HG03039 (cell line): ENCODE data around the gene PCDHA12.
"Not testable (repeated sequence)": the region's sequence is repeated elsewhere in the genome, so short reads cannot be mapped to it uniquely, and the experiment has no call there.

Experiments used
- ATAC-seq: cut with Tn5 transposase; IDR thresholded peaks from one replicate; pipeline ENCODE4 v1.9.1; 2021; ENCODE audit warnings: mild to moderate bottlenecking, moderate library complexity; ENCODE audit not compliant: unreplicated experiment

The PCDHA12 gene, protein sequence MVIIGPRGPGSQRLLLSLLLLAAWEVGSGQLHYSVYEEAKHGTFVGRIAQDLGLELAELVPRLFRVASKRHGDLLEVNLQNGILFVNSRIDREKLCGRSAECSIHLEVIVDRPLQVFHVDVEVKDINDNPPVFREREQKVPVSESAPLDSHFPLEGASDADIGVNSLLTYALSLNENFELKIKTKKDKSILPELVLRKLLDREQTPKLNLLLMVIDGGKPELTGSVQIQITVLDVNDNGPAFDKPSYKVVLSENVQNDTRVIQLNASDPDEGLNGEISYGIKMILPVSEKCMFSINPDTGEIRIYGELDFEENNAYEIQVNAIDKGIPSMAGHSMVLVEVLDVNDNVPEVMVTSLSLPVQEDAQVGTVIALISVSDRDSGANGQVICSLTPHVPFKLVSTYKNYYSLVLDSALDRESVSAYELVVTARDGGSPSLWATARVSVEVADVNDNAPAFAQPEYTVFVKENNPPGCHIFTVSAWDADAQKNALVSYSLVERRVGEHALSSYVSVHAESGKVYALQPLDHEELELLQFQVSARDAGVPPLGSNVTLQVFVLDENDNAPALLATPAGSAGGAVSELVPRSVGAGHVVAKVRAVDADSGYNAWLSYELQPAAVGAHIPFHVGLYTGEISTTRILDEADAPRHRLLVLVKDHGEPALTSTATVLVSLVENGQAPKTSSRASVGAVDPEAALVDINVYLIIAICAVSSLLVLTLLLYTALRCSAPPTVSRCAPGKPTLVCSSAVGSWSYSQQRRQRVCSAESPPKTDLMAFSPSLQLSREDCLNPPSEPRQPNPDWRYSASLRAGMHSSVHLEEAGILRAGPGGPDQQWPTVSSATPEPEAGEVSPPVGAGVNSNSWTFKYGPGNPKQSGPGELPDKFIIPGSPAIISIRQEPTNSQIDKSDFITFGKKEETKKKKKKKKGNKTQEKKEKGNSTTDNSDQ

DNA sequence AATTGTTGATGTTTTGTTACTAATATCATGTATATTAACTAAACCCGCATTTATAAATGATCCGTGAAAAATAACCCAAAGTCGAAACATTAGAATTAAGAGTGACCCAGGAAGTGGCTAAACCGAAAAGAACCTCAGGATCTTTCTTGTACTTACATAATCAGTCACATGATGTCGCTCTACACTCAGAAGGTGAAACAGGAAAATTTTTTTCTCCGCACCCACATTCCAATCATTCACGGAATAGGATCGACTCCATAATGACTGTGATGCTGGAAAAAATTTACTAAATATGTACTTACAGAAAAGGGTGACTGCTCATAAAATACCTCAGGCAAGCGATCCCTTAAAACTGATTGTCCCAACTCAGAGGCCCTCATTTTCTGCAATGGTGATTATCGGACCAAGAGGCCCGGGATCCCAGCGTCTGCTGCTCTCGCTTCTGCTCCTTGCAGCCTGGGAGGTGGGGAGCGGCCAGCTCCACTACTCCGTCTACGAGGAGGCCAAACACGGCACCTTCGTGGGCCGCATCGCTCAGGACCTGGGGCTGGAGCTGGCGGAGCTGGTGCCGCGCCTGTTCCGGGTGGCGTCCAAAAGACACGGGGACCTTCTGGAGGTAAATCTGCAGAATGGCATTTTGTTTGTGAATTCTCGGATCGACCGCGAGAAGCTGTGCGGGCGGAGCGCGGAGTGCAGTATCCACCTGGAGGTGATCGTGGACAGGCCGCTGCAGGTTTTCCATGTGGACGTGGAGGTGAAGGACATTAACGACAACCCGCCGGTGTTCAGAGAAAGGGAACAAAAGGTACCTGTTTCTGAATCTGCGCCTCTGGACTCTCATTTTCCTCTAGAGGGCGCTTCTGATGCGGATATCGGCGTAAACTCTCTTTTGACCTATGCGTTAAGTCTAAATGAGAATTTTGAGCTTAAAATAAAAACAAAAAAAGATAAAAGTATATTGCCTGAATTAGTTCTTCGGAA is at the start of gene PCDHA12:
TSS of gene PCDHA12 (plus strand) at position 224 of the 981 bp plus-strand sequence. CDS start at position 389, 165 bp downstream.
- no peak for ATAC-seq

DNA sequence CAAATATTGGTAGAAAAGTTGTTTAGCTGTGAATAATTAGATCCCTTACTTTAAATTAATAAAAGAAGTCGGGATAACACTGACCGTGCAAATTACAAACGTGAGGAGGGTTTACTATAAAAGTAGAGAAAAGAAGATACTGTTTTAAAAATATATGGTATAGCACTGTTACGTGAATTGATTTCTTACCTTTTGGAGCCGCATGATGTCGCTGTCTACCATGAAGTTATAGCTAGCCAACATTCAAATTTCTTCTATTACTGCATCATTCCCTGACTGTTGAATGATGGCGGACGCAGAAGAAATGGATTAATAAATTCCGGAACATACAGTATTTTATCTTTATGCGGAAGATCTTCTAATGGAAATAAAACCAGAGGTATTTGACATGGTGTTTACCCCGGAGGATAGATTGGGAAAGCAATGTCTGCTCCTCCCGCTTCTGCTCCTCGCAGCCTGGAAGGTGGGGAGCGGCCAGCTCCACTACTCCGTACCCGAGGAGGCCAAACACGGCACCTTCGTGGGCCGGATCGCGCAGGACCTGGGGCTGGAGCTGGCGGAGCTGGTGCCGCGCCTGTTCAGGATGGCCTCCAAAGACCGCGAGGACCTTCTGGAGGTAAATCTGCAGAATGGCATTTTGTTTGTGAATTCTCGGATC is 47.3 kb upstream of the PCDHA12 start, which contains the start of gene PCDHA6:
TSS of gene PCDHA6 (plus strand) at position 257 of the 658 bp plus-strand sequence. CDS start at position 389, 132 bp downstream.
- ATAC-seq: no peak

DNA sequence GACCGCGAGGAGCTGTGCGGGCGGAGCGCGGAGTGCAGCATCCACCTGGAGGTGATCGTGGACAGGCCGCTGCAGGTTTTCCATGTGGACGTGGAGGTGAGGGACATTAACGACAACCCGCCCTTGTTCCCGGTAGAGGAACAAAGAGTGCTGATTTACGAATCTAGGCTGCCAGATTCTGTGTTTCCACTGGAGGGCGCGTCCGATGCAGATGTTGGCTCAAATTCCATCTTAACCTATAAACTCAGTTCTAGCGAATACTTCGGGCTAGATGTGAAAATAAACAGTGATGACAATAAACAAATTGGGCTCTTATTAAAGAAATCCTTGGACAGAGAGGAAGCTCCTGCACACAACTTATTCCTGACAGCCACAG is 46.8 kb upstream of the PCDHA12 start:
- no peak for ATAC-seq

DNA sequence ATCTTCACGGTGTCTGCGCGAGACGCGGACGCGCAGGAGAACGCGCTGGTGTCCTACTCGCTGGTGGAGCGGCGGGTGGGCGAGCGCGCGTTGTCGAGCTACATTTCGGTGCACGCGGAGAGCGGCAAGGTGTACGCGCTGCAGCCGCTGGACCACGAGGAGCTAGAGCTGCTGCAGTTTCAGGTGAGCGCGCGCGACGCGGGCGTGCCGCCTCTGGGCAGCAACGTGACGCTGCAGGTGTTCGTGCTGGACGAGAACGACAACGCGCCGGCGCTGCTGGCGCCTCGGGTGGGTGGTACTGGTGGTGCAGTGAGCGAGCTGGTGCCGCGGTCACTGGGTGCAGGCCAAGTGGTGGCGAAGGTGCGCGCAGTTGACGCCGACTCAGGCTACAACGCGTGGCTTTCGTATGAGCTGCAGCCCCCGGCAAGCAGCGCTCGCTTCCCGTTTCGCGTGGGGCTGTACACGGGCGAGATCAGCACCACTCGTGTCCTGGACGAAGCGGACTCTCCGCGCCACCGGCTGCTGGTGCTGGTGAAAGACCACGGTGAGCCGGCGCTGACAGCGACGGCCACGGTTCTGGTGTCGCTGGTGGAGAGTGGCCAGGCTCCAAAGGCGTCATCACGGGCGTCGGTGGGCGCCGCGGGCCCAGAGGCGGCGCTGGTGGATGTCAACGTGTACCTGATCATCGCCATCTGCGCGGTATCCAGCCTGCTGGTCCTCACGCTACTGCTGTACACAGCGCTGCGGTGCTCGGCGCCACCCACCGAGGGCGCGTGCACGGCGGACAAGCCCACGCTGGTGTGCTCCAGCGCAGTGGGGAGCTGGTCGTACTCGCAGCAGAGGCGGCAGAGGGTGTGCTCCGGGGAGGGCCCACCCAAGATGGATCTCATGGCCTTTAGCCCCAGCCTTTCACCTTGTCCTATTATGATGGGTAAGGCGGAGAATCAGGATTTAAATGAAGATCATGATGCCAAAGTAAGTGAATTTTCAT is 45.3 kb upstream of the PCDHA12 start:
- not testable (repeated sequence) for ATAC-seq

DNA sequence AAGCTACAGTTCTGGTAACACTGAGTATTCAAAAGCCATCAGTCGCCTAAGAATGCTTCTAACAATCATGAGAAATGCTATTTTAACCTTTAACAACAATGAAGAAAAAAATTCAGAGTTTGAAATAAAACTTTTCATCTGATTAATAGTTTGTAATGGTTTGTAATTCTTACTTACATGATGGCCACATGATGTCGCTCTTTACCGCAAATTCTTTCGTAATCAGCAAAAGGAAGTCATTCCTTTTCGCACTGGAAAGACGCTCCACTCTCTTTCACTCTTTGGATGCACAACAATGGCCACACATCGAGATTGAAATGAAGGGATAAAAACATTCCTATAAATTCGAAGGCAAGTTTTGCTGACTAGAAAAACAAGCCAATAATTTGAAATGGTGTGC is 41.1 kb upstream of the PCDHA12 start, which contains the start of gene PCDHA7:
TSS of gene PCDHA7 (plus strand) at position 277 of the 400 bp plus-strand sequence. CDS start at position 392, 115 bp downstream.
- ATAC-seq: no peak

DNA sequence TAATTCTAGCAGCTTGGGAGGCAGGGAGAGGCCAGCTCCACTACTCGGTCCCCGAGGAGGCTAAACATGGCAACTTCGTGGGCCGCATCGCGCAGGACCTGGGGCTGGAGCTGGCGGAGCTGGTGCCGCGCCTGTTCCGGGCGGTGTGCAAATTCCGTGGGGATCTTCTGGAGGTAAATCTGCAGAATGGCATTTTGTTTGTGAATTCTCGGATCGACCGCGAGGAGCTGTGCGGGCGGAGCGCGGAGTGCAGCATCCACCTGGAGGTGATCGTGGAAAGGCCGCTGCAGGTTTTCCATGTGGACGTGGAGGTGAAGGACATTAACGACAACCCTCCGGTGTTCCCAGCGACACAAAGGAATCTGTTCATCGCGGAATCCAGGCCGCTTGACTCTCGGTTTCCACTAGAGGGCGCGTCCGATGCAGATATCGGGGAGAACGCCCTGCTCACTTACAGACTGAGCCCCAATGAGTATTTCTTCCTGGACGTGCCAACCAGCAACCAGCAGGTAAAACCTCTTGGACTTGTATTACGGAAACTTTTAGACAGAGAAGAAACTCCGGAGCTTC is 40.6 kb upstream of the PCDHA12 start:
- ATAC-seq: not testable (repeated sequence)

DNA sequence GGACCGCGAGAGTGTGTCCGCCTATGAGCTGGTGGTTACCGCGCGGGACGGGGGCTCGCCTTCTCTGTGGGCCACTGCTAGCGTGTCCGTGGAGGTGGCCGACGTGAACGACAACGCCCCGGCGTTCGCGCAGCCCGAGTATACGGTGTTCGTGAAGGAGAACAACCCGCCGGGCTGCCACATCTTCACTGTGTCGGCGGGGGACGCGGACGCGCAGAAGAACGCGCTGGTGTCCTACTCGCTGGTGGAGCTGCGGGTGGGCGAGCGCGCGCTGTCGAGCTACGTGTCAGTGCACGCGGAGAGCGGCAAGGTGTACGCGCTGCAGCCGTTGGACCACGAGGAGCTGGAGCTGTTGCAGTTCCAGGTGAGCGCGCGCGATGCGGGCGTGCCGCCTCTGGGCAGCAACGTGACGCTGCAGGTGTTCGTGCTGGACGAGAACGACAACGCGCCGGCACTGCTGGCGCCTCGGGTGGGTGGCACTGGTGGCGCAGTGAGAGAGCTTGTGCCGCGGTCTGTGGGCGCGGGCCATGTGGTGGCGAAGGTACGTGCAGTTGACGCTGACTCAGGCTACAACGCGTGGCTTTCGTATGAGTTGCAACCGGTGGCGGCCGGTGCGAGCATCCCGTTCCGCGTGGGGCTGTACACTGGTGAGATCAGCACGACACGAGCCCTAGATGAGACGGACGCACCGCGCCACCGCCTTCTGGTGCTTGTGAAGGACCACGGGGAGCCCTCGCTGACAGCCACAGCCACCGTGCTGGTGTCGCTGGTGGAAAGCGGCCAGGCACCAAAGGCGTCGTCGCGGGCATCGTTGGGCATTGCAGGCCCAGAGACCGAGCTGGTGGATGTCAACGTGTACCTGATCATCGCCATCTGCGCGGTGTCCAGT is 39.2 kb upstream of the PCDHA12 start:
- ATAC-seq: no peak

DNA sequence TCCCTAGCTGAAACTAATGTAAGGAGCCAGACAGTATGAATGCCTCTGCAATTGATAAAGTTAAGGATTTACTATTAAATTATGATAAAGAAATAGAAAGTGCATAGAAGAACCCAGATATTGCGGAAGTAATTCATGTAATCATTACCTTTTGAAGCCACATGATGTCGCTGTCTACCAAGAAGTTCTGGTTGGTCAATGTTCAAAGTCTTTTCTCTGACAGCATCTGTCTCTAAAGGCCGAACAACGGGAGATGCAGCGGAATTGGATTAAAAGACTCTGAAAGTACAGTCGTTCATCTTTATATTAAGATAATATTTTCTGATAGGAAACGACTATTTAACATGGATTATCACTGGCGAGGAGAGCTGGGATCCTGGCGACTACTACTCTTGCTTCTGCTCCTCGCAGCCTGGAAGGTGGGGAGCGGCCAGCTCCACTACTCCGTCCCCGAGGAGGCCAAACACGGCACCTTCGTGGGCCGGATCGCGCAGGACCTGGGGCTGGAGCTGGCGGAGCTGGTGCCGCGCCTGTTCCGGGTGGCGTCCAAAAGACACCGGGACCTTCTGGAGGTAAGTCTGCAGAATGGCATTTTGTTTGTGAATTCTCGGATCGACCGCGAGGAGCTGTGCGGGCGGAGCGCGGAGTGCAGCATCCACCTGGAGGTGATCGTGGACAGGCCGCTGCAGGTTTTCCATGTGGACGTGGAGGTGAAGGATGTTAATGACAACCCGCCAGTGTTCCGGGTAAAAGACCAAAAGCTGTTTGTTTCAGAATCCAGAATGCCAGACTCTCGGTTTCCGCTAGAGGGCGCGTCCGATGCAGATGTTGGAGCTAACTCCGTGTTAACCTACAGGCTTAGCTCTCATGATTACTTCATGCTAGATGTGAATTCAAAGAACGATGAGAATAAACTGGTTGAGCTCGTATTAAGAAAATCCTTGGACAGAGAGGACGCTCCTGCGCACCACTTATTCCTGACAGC is 33.8 kb upstream of the PCDHA12 start, which contains the start of gene PCDHA8:
TSS of gene PCDHA8 (plus strand) at position 210 of the 985 bp plus-strand sequence. CDS start at position 345, 135 bp downstream.
- ATAC-seq: no peak

DNA sequence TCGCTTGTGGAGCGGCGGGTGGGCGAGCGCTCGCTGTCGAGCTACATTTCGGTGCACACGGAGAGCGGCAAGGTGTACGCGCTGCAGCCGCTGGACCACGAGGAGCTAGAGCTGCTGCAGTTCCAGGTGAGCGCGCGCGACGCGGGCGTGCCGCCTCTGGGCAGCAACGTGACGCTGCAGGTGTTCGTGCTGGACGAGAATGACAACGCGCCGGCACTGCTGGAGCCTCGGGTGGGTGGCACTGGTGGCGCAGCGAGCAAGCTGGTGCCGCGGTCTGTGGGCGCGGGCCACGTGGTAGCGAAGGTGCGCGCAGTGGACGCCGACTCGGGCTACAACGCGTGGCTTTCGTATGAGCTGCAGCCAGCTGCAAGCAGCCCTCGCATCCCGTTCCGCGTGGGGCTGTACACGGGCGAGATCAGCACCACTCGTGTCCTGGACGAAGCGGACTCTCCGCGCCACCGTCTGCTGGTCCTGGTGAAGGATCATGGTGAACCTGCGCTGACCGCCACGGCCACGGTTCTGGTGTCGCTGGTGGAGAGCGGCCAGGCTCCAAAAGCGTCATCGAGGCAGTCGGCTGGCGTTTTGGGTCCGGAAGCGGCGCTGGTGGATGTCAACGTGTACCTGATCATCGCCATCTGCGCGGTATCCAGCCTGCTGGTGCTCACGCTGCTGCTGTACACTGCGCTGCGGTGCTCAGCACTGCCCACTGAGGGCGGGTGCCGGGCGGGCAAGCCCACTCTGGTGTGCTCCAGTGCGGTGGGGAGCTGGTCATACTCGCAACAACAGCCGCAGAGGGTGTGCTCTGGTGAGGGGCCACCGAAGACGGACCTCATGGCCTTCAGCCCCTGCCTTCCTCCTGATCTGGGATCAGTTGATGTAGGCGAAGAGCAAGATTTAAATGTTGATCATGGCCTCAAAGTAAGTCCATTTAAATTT is 32.0 kb upstream of the PCDHA12 start:
- no peak for ATAC-seq

DNA sequence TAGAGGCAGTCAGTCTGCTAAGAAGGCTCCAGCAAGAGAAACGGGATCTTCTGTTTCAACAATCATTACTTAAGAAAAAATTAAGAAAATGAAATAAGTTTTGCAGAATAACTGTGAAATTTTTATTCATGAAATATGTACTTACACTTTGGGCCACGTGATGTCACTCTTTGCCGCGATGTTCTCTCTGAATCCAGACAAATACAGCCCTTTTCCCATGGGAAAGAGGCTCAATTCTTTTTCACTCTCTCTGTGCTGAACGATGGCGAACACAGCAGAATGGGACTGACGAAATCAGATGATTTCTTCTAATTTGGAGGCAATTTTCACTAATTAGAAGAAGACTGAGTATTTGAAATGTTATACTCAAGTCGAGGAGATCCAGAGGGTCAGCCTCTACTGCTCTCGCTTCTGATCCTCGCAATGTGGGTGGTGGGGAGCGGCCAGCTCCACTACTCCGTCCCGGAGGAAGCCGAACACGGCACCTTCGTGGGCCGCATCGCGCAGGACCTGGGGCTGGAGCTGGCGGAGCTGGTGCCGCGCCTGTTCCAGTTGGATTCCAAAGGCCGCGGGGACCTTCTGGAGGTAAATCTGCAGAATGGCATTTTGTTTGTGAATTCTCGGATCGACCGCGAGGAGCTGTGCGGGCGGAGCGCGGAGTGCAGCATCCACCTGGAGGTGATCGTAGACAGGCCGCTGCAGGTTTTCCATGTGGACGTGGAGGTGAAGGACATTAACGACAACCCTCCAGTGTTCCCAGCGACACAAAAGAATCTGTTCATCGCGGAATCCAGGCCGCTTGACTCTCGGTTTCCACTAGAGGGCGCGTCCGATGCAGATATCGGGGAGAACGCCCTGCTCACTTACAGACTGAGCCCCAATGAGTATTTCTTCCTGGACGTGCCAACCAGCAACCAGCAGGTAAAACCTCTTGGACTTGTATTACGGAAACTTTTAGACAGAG is 26.7 kb upstream of the PCDHA12 start, which contains the start of gene PCDHA9:
TSS of gene PCDHA9 (plus strand) at position 244 of the 964 bp plus-strand sequence. CDS start at position 358, 114 bp downstream.
- not testable (repeated sequence) for ATAC-seq

DNA sequence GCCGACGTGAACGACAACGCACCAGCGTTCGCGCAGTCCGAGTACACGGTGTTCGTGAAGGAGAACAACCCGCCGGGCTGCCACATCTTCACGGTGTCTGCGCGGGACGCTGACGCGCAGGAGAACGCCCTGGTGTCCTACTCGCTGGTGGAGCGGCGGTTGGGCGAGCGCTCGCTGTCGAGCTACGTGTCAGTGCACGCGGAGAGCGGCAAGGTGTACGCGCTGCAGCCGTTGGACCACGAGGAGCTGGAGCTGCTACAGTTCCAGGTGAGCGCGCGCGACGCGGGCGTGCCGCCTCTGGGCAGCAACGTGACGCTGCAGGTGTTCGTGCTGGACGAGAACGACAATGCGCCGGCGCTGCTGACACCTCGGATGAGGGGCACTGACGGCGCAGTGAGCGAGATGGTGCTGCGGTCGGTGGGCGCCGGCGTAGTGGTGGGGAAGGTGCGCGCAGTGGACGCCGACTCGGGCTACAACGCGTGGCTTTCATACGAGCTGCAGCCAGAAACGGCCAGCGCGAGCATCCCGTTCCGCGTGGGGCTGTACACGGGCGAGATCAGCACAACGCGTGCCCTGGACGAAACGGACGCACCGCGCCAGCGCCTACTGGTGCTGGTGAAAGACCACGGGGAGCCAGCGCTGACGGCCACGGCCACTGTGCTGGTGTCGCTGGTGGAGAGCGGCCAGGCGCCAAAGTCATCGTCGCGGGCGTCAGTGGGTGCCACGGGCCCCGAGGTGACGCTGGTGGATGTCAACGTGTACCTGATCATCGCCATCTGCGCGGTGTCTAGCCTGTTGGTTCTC is 25.1 kb upstream of the PCDHA12 start:
- ATAC-seq: not testable (repeated sequence)
